Islet of Langerhans (tissue), 1 donor: Measurements from ENCODE around the gene CIRBP.
"Not testable (repeated sequence)": the region's sequence is repeated elsewhere in the genome, so short reads cannot be mapped to it uniquely, and the experiment has no call there.

Experiments used
- FAIRE-seq: peaks from one replicate; lab custom pipeline; 2011; peaks lifted over from hg19 to GRCh38; lab: Jason Lieb, UNC

Gene CIRBP

DNA sequence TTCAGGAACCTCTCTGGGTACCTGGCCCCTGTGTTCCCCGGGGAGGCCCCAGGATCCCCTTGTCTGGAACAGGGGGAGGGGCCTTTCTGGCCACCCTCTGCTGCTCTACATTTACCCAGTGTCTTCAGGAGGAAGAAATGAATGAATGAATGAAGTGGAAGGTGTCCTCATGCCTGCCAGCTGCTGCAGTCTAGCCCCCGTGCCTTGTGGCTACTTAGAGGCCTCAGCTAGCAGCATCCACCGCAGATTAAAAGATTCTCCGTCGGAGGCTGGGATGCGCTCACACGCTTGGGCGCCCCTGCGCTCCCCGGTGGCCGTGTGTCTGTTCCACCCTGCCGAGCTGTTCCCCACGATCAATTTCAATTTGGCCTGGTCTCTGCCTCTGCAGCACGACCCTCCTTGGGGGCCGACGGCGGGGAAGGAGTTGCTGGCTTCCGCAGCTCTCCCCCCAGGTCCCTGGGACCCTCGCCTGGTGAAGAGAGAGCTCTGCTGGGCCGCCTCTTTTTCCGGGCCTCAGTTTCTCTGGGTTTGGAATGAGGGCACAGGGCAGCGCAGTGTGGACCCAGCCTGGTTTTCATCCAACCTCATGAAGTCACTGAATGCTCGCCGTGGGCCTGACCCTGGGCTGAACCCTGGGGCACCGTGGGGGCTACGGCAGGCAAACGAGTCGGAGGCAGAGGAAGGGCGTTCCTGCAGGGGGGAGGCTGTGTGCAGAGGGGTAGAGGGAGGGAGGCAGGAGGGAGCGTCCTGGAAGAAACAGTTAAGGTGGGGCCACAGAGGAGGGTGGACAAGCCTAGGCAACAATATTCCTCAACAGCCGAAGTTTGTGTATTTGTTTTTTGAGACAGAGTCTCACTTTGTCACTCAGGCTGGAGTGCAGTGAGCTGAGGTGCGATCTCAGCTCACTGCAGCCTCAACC, 44.8 kb downstream of the CIRBP start:
- FAIRE-seq, result no peak

DNA sequence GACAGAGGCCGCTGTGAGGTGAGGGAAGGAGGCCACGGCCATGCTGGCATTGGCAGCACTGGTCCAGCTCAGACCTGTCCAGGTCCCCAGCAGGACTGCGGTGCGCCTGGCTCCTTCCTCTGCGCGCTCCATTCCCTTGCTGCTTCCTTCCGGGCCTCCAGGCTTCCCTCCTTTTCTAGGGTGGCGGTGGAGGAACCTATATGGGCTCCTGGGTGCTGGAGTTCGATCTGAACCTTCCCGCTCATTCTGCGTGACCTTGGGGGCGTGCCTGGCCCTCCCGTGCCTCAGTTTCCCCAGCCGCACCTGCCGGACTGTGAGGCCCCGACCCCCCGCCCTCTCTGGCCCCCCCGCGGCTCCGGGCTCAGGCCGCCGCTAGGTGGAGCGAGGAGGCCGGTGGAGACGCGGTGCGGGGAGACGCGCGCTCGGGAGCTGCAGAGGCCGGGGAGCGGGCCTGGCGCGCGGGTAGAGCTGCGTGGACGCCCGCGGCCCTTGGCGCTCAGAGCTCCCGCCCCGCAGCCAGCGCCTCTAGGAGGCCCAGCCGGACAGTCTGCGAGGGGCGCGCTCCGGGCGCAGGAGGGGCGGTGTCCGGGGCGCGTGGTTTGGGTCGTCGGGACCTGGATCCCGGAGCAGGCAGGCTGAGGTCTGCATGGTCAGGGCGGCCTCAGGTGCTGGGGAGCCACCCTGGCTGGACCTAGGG, 46.5 kb downstream of the CIRBP start:
- no peak for FAIRE-seq

DNA sequence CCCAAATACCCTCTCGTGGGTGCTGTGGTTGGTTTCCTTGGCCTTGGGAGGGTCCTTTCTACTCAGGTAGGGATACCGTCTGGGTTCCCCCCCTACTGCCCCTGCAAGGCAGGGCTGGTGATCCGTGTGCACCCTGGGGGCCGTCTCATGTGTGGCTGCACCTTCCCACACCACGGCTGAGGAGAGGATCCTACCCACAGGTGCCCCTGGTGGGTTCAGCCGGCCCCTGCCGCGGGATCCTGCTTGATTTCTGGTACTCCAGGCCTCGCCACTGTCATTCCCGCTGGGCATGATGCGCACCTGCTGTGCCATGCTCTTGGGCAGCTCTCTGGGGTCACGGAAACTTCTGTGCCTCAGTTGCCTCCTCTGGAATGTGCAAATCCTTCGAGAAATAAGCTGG, 47.3 kb downstream of the CIRBP start:
- FAIRE-seq, result no peak

DNA sequence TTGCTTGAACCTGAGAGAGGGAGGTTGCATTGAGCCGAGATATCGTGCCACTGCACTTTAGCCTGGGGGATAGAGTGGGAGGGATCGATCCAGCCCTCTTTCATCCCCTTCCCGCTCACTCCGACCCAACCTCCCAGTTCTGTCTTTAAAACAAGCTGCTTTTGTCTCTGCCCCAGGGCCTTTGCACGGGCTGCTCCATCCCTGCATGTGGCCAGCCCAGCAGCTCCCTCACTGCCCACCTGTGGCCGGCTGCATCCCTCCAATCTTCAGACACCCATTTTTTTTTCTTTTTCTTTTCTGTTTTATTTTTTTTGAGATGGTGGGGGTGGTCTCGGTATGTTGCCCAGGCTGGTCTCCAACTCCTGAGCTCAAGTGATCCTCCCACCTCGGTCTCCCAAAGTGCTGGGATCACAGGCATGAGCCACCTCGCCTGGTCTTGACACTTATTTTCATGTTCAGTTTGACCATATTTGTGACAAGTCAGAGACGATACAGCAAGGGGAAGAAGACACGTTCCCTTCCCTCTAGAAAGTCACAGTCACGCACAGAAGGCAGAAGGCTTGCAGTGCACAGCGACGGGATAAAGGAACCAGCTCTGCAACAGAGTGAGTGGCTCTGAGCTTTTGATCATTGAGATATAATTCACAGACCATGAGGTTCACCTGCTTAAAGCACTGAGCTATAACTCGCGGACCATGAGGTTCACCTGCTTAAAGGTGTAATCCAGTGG, 48.3 kb downstream of the CIRBP start:
- FAIRE-seq, result no peak

DNA sequence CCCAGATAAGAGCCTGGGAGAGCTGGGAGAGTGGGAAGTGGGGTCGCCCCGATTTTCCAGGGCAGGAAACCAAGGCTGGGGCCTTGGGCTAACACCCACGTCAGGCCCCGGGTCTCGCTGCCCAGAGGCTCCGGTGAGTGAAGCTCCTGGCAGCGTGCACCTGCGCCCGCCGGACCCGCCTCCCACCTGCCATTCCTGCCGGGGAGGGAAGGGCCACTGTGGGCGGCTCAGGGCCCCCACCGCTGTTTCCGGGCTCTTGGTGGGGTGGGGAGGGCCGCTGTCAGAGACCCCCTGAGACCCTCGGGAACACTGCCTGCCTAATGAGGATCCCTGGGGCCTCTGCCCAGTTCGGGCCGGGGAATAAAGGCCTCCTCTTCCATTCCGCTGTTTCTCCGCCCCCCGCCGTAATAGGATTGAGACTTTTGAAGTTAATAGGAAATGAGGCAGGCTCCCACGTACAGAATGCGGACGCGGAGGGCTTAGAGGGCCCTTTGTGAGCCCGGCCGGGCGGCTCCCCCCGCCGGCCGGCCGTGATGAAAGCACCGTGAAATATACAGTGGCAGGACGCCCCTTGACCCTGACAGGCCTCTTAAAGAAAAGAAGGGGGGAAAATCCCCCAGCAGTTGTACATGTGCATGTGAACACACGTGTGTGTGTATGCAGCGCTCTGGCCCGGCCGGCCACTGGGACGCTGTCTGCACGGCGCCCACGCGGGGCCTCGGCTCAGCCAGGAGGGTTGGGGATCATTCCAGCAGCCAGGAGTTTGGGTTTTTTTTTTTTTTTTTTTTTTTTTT, 49.7 kb downstream of the CIRBP start:
- no peak for FAIRE-seq

DNA sequence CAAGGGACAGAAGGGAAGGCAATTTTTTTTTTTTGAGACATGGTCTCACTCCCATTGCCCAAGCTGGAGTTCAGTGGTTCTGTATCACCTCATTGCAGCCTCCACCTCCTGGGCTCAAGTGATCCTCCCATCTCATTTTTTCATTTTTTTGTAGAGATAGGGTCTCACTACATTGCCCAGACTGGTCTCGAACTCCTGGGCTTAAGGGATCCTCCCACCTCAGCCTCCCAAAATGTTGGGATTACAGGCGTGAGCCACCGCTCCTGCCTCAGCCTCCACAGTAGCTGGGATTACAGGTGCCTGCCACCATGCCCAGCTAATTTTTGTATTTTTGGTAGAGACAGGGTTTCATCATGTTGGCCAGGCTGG, 51.1 kb downstream of the CIRBP start:
- FAIRE-seq, result not testable (repeated sequence)

DNA sequence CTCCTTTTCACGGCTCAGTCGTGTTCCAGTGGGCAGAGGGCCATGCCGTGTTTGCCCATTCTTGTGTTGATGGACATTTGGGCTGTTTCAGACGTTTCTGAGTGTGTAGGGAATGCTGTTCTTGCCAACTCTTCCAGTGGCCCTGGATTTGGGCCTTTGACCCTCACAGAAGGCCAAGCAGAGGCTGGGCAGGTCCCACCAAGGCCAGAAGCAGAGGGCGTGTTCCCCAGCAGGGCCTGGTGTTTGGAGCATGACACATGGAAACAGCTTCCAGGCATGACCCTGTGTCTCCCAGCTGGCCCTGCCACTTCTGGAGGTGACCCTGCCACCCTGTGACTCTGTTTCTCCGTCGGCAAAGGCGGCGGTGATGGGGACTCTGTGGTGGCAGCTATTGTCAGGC, 52.4 kb downstream of the CIRBP start:
- no peak for FAIRE-seq

DNA sequence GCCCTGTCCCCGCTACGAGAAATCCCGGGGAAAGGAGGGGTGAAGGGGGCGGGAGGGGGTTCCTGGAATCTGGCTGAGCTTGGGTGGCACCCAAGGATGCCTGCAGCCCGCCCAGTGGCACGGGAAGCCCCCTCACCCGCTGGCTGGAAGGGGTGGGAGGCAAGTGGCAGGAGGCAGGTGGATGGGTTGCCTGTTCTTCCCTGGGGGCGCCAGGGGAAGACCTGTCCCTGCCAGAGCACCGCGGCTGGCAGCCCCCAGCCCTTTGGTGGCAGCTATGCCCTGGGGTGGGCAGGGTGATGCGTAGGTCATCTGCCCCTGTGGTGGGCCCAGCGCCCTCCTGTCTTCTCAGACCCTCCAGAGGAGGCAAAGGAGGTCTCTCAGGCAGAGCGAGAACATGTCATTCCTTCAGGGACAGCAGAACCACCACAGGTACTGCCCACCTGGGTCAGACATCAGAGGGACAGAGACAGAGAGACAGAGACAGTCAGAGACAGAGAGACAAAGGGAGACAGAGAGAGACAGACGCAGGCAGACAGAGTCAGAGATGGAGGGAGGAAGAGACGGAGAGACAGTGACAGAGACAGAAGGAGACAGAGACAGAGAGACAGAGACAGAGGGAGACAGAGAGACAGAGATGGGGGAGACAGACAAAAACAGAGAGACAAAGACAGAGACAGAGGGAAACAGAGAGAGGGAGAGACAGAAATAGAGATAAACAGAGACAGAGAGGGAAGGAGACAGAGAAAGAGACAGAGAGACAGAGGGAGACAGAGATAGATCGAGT, 53.3 kb downstream of the CIRBP start:
- no peak for FAIRE-seq

DNA sequence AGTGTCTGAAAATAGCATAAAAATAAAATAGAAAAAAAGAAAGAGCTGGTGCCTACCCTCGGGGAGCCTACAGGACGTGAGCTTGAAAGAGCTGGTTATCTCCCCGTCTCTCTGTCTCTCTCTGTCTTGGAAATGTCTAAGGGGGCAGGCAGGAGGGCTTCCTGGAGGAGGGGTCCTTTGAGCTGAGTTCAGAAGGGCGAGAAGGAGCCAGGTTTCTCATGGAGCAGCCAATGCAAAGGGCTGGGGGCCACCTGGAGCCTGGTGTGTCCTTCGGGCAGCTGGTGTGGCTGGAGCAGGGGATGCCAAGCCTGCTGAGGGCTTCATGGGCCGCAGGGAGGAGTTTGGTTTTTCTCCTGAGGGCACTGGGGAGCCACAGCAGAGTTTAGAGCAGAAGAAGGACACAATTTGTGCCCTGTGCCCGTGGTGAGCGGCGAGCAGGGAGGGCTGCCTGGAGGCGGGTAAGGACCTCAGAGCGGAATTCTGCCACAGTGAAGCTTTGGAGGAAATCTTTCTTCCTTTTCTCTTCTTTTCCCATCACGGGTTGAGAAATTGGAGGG, 55.2 kb downstream of the CIRBP start:
- FAIRE-seq, result no peak
